Stimulated activated CD8-positive, alpha-beta memory T cell treated with anti-CD3 and anti-CD28 coated beads, Interleukin-2, amount 100 ng/mL, for 1 hour (primary cell): ENCODE data around the gene ZNF280B.
"Not testable (repeated sequence)": the region's sequence is repeated elsewhere in the genome, so short reads cannot be mapped to it uniquely, and the experiment has no call there.

Experiments
- DNase-seq, 2 donors: peaks; one replicate each; pipeline ENCODE4 v3.0.0-alpha.2; 2020; ENCODE audit warnings: low read depth in 2 of 2

The ZNF280B gene

GRCh38 chr22:22535662-22536061 lies 27.1 kb upstream of the ZNF280B start:
- no peak for DNase-seq

- DNase-seq, result no peak
Observed at GRCh38 chr22:22534604-22535415, 26.3 kb upstream of the ZNF280B start.

DNA sequence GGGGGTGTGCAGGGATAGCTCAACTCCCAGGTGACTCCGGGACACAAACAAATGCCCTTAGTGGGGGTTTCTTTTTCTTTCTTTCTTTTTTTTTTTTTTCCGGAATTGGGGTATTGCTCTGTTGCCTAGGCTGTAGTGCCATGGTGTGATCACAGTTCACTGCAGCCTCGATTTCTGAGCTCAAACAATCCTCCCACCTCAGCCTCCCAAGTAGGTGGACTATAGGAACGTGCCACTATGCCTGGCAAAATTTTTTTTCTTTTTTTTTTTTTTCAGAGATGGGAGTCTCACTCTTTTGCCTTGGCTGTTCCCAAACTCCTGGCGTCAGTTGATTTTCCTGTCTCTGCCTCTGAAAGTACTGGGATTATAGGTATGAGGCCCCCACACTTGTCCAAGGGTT lies 25.3 kb upstream of the ZNF280B start:
- no peak for DNase-seq

DNA sequence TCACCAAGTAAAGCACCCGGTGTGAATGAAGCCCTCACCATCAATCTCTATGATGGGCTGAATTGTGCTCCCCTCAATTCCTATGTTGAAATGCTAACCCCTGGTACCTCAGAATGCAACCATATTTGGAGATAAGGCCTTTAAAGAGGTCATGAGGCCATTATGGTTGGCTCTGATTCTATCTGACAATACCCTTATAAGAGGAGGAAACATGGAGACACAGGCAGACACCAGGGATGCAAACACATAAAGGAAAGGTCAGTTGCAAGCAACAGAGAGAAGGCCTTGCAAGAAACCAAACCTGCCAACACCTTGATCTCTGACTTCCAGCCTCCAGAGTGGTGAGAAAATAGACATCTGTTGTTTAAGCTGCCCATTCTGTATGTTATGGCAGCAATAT lies 24.9 kb upstream of the ZNF280B start:
- DNase-seq, result no peak

- not testable (repeated sequence) for DNase-seq
Observed at GRCh38 chr22:22532547-22533071, 24.1 kb upstream of the ZNF280B start.

- no peak for DNase-seq
Observed at GRCh38 chr22:22531770-22532546, 23.4 kb upstream of the ZNF280B start.

DNA sequence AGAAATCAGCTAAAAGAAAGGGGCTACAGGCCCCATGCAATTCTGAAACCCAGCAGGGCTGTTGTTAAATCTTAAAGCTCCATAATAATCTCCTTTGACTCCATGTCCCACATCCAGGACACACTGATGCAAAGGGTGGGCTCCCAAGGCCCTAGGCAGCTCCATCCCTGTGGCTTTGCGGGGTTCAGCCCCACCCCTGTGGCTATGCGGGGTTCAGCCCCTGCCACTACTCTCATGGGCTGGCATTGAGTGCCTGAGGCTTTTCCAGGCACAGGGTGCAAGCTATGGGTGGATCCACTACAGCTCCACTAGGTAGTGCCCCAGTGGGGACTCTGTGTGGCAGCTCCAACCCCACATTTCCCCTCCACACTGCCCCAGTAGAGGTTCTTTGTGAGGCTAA lies 20.2 kb upstream of the ZNF280B start:
- no peak for DNase-seq

DNA sequence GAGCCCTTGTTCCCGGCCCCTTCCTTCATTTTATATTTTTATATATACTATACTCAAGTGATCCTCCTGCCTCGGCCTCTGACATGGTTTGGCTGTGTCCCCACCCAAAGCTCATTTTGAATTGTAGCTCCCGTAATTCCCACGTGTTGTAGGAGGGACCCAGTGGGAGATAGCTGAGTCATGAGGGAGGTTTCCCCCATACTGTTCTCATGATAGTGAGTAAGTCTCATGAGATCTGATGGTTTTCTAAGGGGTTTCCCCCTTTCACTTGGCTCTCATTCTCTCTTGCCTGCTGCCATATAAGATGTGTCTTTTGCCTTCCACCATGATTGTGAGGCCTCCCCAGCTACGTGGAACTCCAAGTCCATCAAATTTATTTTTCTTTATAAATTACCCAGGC lies 18.8 kb upstream of the ZNF280B start:
- no peak for DNase-seq

DNA sequence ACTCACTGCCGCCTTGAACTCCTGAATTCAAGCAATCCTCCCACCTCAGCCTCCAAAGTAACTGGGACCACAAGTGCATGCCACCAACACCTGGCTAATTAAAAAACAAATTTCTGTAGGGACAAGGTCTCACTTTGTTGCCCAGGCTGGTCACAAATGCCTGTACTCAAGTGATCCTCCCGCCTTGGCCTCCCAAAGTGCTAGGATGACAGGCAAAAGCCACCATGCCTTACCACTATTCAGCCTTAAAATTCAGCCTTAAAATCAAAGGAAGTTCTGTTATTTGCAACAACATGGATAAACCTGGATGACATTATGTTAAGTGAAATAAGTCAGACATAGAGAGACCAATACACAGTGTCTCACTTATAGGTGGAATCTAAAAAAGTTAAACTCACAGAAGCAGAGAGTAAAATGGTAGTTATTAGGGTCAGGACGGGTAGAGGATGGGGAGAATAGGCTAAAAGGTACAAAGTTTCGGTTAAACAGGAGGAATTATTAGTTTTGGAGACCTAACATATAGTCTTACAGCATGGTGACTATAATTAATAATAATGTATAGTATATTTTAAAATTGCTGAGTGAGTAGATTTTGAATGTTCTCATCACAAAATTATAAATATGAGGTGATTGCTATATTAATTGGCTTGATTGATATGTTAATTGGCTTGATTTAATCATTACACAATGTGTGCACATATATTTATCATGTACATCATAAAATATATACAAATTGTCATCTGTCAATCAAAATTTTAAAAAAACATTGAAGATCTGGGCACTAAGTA lies 17.8 kb upstream of the ZNF280B start:
- DNase-seq, result no peak

DNA sequence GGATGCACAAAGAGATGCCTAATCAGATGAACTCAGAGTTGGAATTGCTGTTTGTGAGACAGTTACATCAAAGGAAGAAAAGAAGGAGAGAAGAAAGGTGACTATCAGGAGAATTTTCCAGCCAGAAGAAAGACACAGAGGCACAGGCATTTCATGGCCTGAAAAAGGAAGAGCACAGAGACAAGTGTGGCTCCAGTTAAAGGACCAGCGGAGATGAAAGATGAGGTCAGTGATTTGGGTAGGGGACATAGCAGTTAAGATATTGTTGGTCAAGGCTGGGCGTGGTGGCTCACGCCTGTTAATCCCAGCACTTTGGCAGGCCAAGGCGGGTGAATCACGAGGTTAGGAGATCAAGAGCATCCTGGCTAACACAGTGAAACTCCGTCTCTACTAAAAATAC lies 15.0 kb upstream of the ZNF280B start:
- DNase-seq, result no peak

DNA sequence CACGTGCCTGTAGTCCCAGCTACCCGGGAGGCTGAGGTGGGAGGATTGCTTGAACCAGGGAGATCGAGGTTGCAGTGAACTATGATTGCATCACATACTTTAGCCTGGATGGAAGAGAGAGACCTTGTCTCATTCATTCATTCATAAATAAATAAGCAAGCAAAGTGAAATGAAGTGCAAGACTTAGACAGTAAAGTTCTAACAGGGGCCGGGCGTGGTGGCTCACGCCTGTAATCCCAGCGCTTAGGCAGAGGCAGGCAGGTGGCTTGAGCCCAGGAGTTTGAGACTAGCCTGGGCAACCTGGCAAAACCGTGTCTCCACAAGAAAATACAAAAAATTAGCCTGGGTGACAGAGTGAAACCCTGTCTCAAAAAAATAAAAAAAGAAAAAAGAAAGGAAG lies 13.1 kb upstream of the ZNF280B start:
- DNase-seq, result no peak

DNA sequence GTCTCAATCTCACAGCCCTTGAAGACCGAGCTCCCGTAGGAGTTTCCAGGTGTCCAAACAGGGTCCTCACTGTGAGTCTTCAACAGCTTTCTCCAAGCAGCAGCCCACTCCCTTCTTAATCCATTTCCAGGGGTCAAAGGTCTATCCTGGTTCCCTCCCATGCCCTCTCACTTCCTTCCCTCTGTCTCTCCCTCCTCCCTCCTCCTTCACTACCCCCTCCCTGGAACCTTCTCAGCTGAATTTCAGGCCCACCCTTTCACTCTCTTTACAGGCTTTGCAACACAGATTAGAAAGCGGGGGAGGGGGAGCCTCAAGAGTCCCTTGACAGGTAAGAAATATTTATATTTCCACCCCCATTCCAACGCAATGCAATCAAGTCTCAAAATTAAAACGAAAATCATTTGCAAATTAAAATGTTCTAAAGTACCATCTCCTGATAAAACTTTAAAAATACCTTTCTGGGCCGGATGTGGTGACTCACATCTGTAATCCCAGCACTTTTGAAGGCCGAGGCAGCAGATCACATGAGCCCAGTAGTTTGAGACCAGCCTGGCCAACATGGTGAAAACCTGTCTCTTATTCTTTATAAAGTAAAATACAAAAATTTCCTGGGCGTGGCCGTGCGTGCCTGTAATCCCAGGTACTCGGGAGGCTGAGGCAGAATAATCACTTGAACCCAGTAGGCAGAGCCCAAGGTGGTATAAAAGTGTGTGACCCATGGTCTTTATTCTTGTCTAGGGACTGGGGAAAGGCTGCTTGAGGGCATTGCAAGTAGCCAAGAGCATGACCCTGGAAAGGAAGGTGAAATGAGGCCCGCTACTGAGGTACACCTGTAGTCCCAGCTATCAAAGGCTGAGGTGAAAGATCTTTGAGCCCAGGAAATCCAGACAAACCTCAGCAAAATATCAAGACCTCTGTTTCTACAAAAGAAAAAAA lies 12.4 kb upstream of the ZNF280B start:
- no peak for DNase-seq

DNA sequence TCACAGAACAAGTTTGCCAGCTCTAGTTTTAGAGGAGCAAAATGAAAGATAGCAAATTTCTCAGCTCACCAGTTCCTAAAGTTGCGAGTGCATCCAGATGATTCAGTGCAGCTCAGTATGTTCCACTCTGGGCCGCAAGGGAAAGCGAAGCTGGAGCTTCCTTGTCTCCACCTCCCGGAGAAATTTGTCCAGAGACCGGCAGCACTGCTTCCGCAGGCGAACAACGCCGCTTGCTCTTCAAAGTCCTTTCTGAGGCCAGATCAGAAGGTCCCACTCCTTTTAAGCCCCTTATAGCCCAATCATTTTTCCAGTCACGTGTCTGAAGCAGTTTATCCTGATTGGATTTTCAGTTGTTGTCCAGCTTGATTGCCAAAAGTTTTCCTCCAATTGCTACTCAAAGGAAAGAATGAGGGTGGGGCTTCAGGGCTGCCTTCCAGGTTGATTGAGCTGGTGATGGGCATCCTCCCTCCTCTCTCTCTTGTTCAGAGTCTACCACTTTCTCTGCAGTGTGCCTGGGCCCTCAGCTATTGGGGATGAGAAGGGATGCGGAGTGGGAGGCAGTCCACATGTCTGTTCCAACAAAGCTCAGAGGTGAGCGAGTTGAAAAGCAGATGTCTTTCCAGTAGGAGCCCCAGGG lies 11.6 kb upstream of the ZNF280B start, which contains the start of gene ZNF280A:
Gene ZNF280A (minus strand): TSS at position 251 of the 637 bp plus-strand sequence. CDS start 4,640 bp downstream, outside the sequence.
- no peak for DNase-seq

GRCh38 chr22:22519591-22519990 lies 11.0 kb upstream of the ZNF280B start:
- DNase-seq, result no peak

GRCh38 chr22:22516992-22517391 lies 8.4 kb upstream of the ZNF280B start:
- DNase-seq, result no peak

GRCh38 chr22:22515890-22516289 lies 7.3 kb upstream of the ZNF280B start:
- DNase-seq, result no peak

GRCh38 chr22:22514431-22514830 lies 5.9 kb upstream of the ZNF280B start:
- DNase-seq, result not testable (repeated sequence)

GRCh38 chr22:22513619-22514018 lies 5.1 kb upstream of the ZNF280B start:
- DNase-seq, result no peak

DNA sequence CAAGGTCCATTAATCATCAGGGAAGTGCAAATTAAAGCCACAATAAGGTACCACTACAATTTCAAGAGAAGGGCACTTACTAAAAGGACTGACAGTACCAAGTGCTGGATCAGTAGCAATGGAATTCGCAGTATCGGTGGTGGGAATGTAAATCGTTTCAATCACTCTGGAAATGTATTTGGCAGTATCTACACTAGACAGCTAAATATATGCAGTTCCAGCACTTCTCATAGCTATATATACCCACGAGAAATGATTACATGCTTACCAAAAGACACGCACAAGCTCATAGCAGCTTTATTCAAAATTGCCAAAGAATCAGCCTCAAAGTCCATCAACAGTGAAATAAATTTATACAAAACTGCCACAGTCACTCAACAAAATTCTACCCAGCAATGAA lies 4.4 kb upstream of the ZNF280B start:
- DNase-seq, result no peak

DNA sequence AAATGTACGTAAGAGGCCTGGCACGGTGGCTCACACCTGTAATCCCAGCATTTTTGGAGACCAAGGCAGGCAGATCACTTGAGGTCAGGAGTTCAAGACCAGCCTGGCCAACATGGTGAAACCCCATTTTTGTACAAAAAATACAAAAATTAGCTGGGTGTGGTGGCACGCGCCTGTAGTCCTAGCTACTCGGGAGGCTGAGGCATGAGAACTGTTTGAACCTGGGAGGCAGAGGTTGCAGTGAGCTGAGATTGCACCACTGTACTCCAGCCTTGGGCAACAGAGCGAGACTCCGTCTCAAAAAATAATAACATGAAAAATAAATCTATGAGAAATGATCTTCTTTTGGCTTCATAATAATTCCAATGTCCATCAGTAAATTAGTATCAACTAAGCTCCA lies 2.3 kb upstream of the ZNF280B start:
- DNase-seq, result not testable (repeated sequence)
